Heart left ventricle (tissue), 16 donors: ENCODE measurements around the gene SLC7A6. TPM values are rescaled to one million over a fixed set of nuclear protein-coding genes. Genes with fewer than 3 reads are reported as not detected.

Experiments
- ATAC-seq, 4 donors: fragments of 200-7000 bp; cut with Tn5 transposase; one replicate each; pipeline ENCODE4 v1.9.1; 2020 to 2022; ENCODE audit warnings: moderate library complexity in 4 of 4, mild to moderate bottlenecking in 3 of 4, moderate number of reproducible peaks in 1 of 4
- DNase-seq, 5 donors: peaks; one replicate each; pipeline ENCODE4 v3.0.0-alpha.2; 2020
- H3K27ac ChIP-seq, 12 donors: fragments of 200-600 bp; sonication (generic) in 4 of 12; one replicate each; pipeline versions ENCODE4 v1.5.0 to v1.8.0; 2016 to 2022; ENCODE audit warnings: mild to moderate bottlenecking in 2 of 12
- H3K27me3 ChIP-seq, 9 donors: fragments of 200-600 bp; sonication (generic) in 2 of 9; one replicate each; pipeline versions ENCODE4 v1.5.1 to v1.8.0; 2016 to 2022; ENCODE audit warnings: mild to moderate bottlenecking in 3 of 9
- H3K36me3 ChIP-seq, 9 donors: fragments of 200-600 bp; sonication (generic) in 2 of 9; one replicate each; pipeline versions ENCODE4 v1.5.0 to v1.8.0; 2018 to 2022; ENCODE audit warnings: mild to moderate bottlenecking in 2 of 9
- H3K4me1 ChIP-seq, 12 donors: fragments of 200-600 bp; sonication (generic) in 4 of 12; one replicate each; pipeline versions ENCODE4 v1.5.0 to v1.8.0; 2016 to 2022; ENCODE audit warnings: mild to moderate bottlenecking in 3 of 12
- H3K4me3 ChIP-seq, 12 donors: fragments of 200-600 bp; sonication (generic) in 4 of 12; one replicate each; pipeline versions ENCODE4 v1.5.0 to v1.8.0; 2017 to 2022; ENCODE audit warnings: mild to moderate bottlenecking in 9 of 12, moderate library complexity in 4 of 12
- H3K9me3 ChIP-seq, 12 donors: fragments of 200-600 bp; sonication (generic) in 4 of 12; one replicate each; pipeline versions ENCODE4 v1.5.0 to v1.8.0; 2016 to 2022; ENCODE audit warnings: mild to moderate bottlenecking in 1 of 12
- POLR2A ChIP-seq, 2 donors: fragments of 450-650 bp; IDR thresholded peaks; one replicate each; pipeline ENCODE4 v1.6.1; 2017; ENCODE audit warnings: antibody characterized with exemption in 2 of 2, mild to moderate bottlenecking in 2 of 2, moderate library complexity in 2 of 2
- WGBS, 4 donors: extraction: QIAGEN DNeasy Blood & Tissue Kit in 2 of 4; methylation state at CpG; one replicate each; pipeline versions ENCODE4 v1.1.5 to v1.1.7; 2013 to 2018; 5-methylcytosine and 5-hydroxymethylcytosine counted together
- intact Hi-C, 10 donors: fragments of 100-400 bp; cut with DNase I; formaldehyde crosslinking; loops; one replicate each; pipeline versions ENCODE4 v1.11.1 to v1.14.2; 2022
- polyA plus RNA-seq, 2 donors: library from polyadenylated mRNA; stranded (reverse); fragments of 200-250 nt; gene quantifications; one replicate each; pipeline ENCODE4 v1.2.3, GENCODE V29; 2013
- total RNA-seq, 9 donors: library from RNA; depleted of rRNA in 2 of 9; stranded (reverse); fragments of >200 nt in 2 of 9; fragmentation: NEBNext Ultra II Directional in 3 of 9; extraction: Animal tissue kit (Norgen Biotek cat#: 25700) in 3 of 9; gene quantifications; one replicate each; pipeline versions ENCODE4 v1.1.0 to v1.2.4, GENCODE V29; 2016 to 2023
- TF ChIP-seq, protein P1 (sequence below), 12 donors: fragments of 200-600 bp; sonication (generic) in 4 of 12; IDR thresholded peaks; one replicate each; pipeline versions ENCODE4 v1.5.0 to v1.8.0; 2018 to 2022; ENCODE audit warnings: antibody characterized with exemption in 12 of 12, mild to moderate bottlenecking in 5 of 12
- donor health status: ischemic (EF 13 %, LVEDD 7.1; RV severe dilation, severe dysfunction).
- donor health status: healthy with polysubstance abuse.
- donor health status: DM: no; HTN: yes; CAD: no.
- donor health status: DM: no; HTN: no; CAD: no.
- donor health status: ischemic (EF 25% LVEDD 6.9; RV normal size, moderate dysfunction).
- donor health status: ischemic (EF 25% LVEDD 5.7; RV mildly dilated, moderate dysfunction).
- donor health status: healthy.
- donor health status: DM: yes; HTN: yes; CAD: no.
- donor health status: ischemic (EF 35%, LVEDD 5.7; RV mildly dilated, moderate dysfunction).
- donor health status: nonischemic (EF 11% LVEDD 7.7; RV severe dilation, severe dysfunction).
- donor health status: DM: yes; HTN: yes; CAD: no.
- donor health status: PGD.
- donor health status: ischemic (EF 29% LVEDD 5.4; RV normal size, mild dysfunction).
- donor health status: nonischemic (EF 23%, LVEDD 6.1; RV moderate dilation, normal function).

The SLC7A6 gene
- total and polyA plus RNA-seq, 11 donors: 32.7 to 76.0 (median 45.6) TPM

DNA sequence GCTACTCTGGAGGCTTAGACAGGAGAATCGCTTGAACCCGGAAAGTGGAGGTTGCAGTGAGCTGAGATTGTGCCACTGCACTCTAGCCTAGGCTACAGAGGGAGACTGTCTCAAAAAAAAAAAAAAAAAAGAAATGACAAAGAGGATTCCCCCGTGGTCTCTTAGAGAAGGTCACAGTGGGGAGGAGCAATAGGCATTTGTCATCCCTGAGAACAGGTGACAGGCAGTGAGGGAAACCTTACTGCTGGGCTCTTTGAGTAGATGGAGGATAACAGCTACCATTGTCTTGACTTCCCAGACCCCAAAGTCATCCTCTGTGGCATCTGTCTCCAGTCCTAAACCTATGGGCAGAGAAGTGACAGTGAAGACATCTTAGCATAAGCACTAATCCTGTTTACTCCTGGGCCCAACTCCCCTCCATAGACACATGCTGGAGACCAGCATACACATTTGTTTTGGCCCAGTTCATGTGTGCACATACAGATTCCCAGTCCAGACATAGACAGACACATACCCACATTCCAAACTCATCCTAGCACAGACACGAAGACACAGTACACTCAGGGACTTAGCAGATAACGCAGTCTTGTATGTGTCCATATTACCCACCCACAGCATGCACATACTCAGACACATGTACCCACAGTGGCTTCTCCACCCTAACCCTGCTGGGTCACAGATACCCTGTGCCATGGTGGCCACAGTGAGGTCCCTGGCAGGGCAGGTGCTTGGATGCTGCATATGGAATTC, 31.1 kb upstream of the SLC7A6 start:
- H3K4me1 ChIP-seq: peaks cover 0 to 44% (median 20%) of the 10 kb centered on the region in 12 donors
- no peak for TF ChIP-seq POLR2A (IDR thresholded peaks at IDR 0.05)
- TF ChIP-seq, protein P1, sequence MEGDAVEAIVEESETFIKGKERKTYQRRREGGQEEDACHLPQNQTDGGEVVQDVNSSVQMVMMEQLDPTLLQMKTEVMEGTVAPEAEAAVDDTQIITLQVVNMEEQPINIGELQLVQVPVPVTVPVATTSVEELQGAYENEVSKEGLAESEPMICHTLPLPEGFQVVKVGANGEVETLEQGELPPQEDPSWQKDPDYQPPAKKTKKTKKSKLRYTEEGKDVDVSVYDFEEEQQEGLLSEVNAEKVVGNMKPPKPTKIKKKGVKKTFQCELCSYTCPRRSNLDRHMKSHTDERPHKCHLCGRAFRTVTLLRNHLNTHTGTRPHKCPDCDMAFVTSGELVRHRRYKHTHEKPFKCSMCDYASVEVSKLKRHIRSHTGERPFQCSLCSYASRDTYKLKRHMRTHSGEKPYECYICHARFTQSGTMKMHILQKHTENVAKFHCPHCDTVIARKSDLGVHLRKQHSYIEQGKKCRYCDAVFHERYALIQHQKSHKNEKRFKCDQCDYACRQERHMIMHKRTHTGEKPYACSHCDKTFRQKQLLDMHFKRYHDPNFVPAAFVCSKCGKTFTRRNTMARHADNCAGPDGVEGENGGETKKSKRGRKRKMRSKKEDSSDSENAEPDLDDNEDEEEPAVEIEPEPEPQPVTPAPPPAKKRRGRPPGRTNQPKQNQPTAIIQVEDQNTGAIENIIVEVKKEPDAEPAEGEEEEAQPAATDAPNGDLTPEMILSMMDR (IDR thresholded peaks at IDR 0.05): no peak
- peaks cover 0 to 12% (median 0%) of the 10 kb centered on the region in 9 donors for H3K36me3 ChIP-seq
- intact Hi-C loops: loop anchor here in 5 of 10 donors (5.0 to 10.0 kb wide), 4 partner anchors 241 to 1488 kb away; partner anchors contain the start of genes RANBP10 (in 1 of the 5), SLC12A4 (in 1 of the 5) and TSNAXIP1 (in 1 of the 5)
- H3K27ac ChIP-seq: no peak overlapping the region
- ATAC-seq (no peak), DNase-seq (no peak)
- H3K9me3 ChIP-seq: no peaks in the 10 kb centered on the region
- peaks cover 0 to 7% (median 0%) of the 10 kb centered on the region in 9 donors for H3K27me3 ChIP-seq
- H3K4me3 ChIP-seq: no peak overlapping the region
- WGBS, 4 donors: 77 to 82% (median 81%) methylated on average over 5 of the region's 5 CpGs

DNA sequence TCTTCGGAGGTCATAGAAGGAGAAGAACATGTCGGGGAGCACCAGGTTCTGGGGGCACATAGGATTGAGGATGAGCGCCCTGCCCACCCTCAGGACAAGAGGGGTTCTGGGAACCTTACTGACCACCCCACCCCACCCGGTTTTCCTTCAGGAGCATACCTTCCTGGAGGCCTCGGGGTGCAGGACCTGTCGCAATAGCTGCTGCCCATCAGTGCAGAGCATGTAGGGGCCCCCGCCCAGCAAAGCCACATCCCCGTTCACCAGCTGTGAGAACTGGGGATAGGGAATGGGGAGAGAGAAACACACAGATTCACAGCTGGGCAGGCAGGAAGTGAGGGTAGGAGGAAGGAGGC, 30.5 kb upstream of the SLC7A6 start:
- TF ChIP-seq, protein P1 (IDR thresholded peaks at IDR 0.05): no peak
- TF ChIP-seq POLR2A (IDR thresholded peaks at IDR 0.05): no peak
- H3K27me3 ChIP-seq: peaks cover 0 to 7% (median 0%) of the 10 kb centered on the region in 9 donors
- ATAC-seq (no peak), DNase-seq (peak in 1 of 5 donors; percentile 55)
- no peak overlapping the region for H3K27ac ChIP-seq
- intact Hi-C loops: loop anchor here in 5 of 10 donors (5.0 to 10.0 kb wide), 4 partner anchors 242 to 1489 kb away; partner anchors contain the start of genes RANBP10 (in 1 of the 5), SLC12A4 (in 1 of the 5) and TSNAXIP1 (in 1 of the 5)
- peaks cover 0 to 12% (median 0%) of the 10 kb centered on the region in 9 donors for H3K36me3 ChIP-seq
- H3K4me1 ChIP-seq: peaks cover 0 to 42% (median 20%) of the 10 kb centered on the region in 12 donors
- 81 to 89% (median 83%) methylated on average over 8 of the region's 8 CpGs for WGBS, 4 donors
- no peak overlapping the region for H3K4me3 ChIP-seq
- no peaks in the 10 kb centered on the region for H3K9me3 ChIP-seq

DNA sequence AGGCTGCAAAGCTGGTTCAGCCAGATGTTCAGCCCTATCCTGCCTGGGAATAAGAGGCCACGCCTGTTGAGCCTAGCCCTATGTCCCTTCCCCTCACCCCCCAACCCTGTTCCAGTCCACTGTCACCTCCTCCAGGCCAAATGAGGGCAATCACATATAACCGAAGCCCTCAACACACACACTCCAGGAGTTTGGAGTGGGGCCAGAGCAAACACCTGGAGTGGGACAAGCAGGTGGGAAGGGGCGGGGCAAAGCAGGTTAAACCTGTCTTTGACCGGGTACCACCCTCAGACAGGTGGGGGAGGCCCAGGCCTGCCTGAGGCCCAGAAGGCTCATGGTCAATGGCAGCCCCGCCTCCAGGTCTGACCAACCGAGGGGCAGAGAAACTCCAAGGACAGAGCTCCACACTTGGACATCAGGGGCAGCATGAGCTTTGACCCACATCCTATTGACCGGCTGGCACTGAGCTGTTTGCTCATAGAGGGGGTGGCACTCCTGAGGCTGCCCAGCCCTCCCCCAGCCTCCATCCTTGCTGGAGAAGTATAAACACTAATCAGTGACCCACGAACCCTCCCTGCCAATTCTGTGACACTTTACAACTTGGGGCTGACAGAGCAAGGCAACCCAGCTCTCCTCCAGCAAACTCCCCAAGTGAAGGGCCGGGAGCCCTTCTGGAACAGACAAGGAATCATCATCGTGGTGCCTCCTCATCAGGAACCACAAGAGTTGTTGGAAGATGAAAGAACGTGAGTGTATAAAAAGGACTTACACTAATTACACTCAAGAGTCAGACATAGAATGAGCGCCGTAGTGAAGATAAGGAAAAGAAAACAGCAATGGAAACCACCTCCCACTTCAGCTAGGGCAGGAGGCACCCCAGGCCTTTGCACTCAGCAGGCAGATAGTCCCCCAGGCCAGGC, 29.9 kb upstream of the SLC7A6 start:
- Histone ChIP-seq H3K9me3 (no peaks in the 10 kb centered on the region), H3K4me1 (peaks cover 0 to 36% (median 19%) of the 10 kb centered on the region in 12 donors), H3K27me3 (peaks cover 0 to 7% (median 0%) of the 10 kb centered on the region in 9 donors), H3K27ac (no peak overlapping the region), H3K36me3 (peaks cover 0 to 12% (median 0%) of the 10 kb centered on the region in 9 donors), H3K4me3 (no peak overlapping the region)
- intact Hi-C loops: loop anchor here in 5 of 10 donors (5.0 to 10.0 kb wide), 4 partner anchors 242 to 1490 kb away; partner anchors contain the start of genes RANBP10 (in 1 of the 5), SLC12A4 (in 1 of the 5) and TSNAXIP1 (in 1 of the 5)
- no peak for ATAC-seq
- TF ChIP-seq, protein P1 (IDR thresholded peaks at IDR 0.05): no peak
- no peak for TF ChIP-seq POLR2A (IDR thresholded peaks at IDR 0.05)
- peak in 2 of 5 donors; percentile 23 to 60 for DNase-seq
- 62 to 73% (median 70%) methylated on average over 11 to 13 of the region's 13 CpGs for WGBS, 4 donors
